Fibroblast of mammary gland (primary cell): ENCODE data around the gene ASB7.
A peak's percentile ranks its signal among the peaks of the same experiment; 100 is the strongest.

ENCODE experiments used
- DNase-seq: peaks from one replicate; pipeline ENCODE4 v3.0.0-alpha.2; 2010; ENCODE audit warnings: low read depth
- H3K4me3 ChIP-seq: 2 replicates; pipeline ENCODE4 v1.5.1; 2011; ENCODE audit warnings: low read depth, mild to moderate bottlenecking, low read length, moderate library complexity; ENCODE audit not compliant: control insufficient read depth
- TF ChIP-seq, protein P1 (sequence below): conservative IDR thresholded peaks from 2 replicates; pipeline ENCODE4 v1.5.1; 2011; ENCODE audit warnings: low read depth, low read length, inconsistent platforms; ENCODE audit not compliant: control insufficient read depth, insufficient read depth

Gene ASB7

DNA sequence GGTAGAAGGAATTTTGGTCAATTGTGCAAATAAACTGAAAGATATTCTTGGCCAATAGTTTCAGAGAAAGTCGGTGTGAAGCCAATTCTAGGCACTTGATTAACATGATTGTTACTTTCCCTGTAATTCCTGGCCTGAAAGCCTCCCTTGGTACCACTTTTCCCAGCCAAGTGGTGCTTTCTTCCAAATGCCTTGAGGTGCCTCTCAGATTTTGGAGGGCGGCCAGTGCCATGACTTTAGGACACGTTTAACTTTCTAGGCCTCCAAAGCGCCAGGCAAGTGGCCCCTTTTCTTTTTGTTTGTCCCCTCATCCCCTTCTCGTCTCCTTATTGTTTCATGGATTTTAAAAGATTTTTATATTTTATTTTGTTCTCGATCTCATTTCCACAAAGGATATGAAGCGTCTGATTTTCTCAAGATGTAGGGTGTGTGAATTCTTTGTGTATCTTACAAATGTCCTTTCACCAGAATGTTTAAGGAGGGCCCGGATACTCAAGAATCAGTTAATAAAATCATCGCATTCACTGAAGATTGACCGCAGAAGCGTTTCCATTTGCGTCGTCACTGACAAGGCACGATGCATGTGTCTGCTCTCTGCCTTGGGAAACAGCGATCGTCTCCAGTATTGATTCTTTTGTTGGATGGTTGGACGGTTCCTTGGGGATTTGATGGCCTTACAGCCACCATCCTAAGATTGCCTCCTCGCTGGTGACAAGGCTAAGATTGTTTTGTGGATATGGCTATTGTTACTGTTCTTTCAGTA lies 87.8 kb downstream of the ASB7 start:
- no peak overlapping the region for H3K4me3 ChIP-seq
- no peak for DNase-seq
- TF ChIP-seq, protein P1, sequence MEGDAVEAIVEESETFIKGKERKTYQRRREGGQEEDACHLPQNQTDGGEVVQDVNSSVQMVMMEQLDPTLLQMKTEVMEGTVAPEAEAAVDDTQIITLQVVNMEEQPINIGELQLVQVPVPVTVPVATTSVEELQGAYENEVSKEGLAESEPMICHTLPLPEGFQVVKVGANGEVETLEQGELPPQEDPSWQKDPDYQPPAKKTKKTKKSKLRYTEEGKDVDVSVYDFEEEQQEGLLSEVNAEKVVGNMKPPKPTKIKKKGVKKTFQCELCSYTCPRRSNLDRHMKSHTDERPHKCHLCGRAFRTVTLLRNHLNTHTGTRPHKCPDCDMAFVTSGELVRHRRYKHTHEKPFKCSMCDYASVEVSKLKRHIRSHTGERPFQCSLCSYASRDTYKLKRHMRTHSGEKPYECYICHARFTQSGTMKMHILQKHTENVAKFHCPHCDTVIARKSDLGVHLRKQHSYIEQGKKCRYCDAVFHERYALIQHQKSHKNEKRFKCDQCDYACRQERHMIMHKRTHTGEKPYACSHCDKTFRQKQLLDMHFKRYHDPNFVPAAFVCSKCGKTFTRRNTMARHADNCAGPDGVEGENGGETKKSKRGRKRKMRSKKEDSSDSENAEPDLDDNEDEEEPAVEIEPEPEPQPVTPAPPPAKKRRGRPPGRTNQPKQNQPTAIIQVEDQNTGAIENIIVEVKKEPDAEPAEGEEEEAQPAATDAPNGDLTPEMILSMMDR = no peak

DNA sequence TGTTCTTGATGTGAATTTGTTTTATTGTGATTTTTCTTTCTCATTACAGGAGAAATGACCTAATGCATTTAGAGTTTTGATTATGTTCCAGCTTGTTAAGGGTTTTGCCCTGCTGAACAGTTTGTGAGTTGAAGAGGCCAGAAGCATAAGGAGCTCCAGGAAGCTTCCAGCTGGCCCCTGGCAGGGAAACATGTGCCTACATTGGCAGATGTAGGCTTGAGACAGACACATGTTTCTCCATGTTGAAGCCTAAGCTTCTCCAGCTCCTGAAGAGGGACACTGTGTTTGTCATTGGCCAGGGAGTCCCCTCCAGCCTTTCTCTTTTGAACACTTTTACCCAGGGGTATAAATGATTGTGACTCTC lies 88.4 kb downstream of the ASB7 start:
- DNase-seq = no peak
- TF ChIP-seq, protein P1 = no peak
- H3K4me3 ChIP-seq = no peak overlapping the region

DNA sequence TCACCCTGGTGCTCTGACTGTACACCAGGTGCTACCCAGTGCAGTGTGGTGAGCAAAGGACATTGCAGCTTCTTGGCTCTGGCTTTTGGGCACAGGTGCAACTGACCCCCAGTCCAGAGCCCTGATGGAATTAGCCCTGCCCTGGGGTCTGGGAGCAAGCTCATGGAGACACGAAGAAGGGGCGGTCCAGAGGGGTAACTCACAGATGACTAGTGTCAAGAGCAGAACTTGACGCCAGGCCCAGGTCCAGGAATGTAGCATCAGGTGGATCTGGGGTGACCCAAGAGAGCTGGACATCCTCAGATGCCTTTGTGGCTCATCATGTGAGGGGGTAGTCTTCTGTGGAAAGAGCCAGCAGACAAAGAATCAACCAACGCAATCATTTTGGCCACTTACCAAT lies 88.9 kb downstream of the ASB7 start:
- H3K4me3 ChIP-seq = no peak overlapping the region
- DNase-seq = no peak
- TF ChIP-seq, protein P1 = no peak

DNA sequence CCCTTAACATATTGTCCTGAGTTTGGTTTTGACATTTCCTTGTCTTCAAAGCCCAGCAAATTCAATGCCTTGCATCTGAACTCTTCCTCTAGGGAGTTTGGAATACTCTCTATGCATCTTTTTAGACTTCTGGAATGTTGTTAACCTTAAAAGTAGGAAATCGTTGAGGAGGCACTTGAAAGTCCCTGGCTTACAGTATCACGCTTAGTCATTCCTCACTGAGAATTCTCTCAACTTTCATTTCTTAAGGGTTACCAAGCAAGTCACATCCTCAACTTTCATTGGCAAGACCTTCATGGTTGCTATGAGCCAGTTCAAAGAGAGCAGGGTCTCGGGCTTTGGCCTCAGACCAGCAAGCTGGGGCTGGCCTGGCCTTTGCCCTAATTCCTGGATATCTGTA lies 89.9 kb downstream of the ASB7 start:
- DNase-seq = peak; percentile 75
- TF ChIP-seq, protein P1 = no peak
- no peak overlapping the region for H3K4me3 ChIP-seq

DNA sequence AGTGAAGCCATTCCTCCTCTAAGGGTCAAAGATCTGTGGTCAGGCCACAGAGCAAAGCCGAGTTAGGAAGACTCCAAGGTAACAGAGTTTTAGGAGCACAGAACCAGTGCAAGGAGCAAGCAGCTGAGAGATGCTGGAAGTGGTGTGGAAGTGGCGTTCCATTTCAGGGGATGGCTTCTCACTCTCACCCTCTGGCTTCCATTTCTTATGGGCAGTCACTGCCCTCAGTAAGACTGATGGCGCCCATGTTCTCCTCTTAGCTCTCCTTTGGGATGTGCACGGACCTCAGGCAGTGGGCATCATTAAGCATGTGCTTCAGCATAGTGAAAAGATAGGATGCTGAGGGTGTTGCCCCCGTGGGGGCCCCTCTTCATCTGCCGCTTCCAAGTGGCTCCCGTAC lies 90.3 kb downstream of the ASB7 start:
- no peak overlapping the region for H3K4me3 ChIP-seq
- no peak for DNase-seq
- TF ChIP-seq, protein P1 = no peak

DNA sequence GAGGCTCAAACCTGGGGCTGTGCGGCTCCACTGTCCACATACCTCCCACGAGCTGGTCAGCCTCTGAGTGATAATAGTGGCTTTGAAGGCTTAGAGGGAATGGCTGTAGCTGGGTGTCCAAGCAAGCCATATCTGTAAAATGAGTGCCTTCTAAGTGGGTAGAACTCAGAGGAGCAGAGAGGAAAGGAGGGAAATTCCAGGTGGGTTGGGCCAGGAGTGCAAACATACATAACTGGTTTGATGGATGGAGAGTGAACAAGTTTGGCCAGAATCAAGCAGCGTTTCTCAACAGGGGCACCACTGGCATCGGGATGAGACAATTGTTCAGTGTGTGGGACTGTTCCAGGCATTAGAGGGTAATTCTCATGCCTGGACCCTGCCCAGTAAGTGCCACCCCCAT lies 91.1 kb downstream of the ASB7 start:
- no peak for DNase-seq
- H3K4me3 ChIP-seq = no peak overlapping the region
- TF ChIP-seq, protein P1 = no peak
